ENCODE data around the gene SLC25A33.
"Not testable (repeated sequence)": the region's sequence is repeated elsewhere in the genome, so short reads cannot be mapped to it uniquely, and the experiment has no call there.

The SLC25A33 gene

GRCh38 chr1:9539165-9539828, at the start of gene SLC25A33:
Gene SLC25A33 (plus strand): TSS chr1:9539465. CDS start chr1:9539692, 227 bp downstream.
- DNase-seq (ENCODE audit: low read depth in 2 of 2), result peak; percentile 97 to 99

DNA sequence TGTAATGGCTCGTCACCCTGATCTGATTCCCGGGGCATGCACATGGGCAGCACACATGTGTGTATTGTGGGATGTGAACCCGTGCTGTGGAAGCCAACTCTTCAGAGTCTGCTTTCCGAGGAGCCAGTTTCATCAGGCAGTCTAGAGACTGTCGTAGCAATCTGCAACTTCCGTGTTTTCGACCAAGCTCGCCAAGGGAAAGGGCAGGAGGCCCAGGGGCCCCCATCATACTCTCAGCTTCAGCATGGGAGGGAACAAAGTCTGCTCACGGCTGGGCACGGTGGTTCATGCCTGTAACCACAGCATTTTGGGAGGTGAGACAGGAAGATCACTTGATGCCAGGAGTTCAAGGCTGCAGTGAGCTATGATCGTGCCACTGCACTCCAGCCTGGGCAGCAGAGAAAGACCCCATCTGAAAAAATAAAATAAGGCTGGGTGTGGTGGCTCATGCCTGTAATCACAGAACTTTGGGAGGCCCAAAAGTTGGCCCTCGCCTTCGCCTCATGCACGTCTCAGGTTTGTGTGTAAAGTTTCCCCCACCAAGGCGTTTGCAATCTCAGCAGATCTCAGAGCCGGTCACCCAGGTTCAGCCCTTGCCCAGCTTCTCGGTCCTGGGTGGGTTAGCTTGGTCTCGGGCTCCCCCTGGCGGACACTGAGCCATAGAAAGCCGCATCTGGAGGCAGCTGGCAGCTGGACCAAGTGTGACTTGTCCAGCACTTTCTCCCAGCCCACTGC, 48.5 kb upstream of the SLC25A33 start:
- peak; percentile 79 to 90 for DNase-seq (ENCODE audit: low read depth in 2 of 2)

GRCh38 chr1:9493326-9493725, 45.9 kb upstream of the SLC25A33 start:
- no peak for DNase-seq (ENCODE audit: low read depth in 2 of 2)

DNA sequence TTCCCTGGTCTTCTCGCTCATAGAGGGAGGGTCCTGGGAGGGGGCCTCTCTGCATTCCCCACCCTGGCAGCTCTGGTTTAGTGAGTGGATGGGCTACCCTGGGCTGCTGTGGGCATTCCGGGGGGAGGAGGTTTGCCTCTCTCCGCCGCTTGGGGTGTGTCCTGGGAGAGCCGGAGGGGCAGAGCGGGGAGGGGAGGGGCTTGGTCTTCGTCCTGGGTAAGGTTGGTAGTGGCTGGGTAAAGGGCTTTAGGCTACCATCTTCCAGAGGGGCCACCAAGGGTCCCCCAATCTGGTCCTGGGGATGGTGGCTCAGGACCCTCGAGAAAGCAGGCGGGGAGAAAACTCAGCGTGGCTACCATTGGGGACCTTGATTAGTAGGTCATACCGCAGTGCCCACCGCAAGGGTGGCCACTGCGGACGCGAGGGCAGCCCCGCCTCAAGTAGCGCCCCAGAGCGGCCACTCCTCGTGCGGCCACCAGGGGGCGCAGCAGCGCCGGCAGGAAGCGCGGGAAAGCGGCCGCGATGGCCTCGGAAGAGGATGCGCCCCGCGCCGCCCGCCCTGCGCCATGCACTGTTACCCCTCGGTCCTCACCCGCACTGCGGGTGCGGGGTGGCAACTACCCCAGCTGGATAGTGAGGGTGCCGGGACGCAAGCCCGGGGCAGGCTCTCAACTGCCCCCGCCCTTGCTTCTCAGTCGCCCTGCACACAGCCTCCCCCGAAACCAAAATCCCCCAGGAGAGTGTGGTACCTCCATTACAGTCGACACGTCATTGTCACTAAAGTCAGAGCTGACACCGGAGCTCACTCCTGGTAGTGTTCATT, 44.1 kb upstream of the SLC25A33 start:
- peak; percentile 54 to 67 for DNase-seq (ENCODE audit: low read depth in 2 of 2)

- DNase-seq (ENCODE audit: low read depth in 2 of 2), result no peak
Measured at GRCh38 chr1:9495854-9496374, 43.4 kb upstream of the SLC25A33 start.

GRCh38 chr1:9500756-9501754, 38.2 kb upstream of the SLC25A33 start:
- no peak for DNase-seq (ENCODE audit: low read depth in 2 of 2)

GRCh38 chr1:9503001-9503675, 36.1 kb upstream of the SLC25A33 start:
- no peak for DNase-seq (ENCODE audit: low read depth in 2 of 2)

DNA sequence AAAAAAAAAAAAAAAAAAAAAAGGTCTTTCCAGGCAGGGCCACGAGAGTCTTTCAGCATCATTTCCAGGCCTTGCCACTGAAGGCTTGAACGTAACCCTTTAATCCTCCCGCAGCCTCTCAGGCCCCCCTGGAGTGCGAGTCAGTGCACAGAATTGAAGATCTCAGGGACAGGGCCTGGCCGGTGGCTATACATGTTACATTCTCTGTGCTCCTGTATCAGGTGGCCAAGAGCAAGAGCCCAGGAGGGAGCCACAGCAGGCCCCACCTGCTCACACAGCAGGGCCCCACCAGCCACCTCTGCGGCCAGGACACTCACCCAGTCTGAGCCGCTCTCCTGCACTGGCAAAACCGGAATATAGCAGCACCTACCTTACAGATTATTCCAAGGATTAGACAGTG, 34.1 kb upstream of the SLC25A33 start:
- DNase-seq (ENCODE audit: low read depth in 2 of 2), result no peak

- no peak for DNase-seq (ENCODE audit: low read depth in 2 of 2)
Measured at GRCh38 chr1:9506901-9507300, 32.4 kb upstream of the SLC25A33 start.

DNA sequence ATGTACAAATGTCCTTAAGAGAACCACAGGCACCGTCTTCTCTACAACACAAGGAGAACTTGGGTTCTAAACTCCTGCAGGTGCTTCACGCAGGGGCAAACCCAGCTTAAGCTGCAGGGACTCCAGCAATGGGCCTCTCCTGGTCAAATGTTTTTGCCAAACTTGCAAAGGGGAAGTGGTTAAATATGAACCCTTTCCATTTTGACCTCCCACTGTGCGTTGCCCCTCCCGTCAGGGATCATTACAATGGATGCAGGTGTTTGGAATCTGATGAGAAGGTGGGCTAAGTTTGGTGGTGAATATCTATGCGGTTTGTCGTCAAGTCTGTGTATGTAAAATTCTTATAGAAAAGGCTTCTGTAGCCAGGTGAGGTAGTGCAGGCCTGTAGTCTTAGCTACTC, 29.1 kb upstream of the SLC25A33 start:
- no peak for DNase-seq (ENCODE audit: low read depth in 2 of 2)

- not testable (repeated sequence) for DNase-seq (ENCODE audit: low read depth in 2 of 2)
Measured at GRCh38 chr1:9515550-9515949, 23.7 kb upstream of the SLC25A33 start.

GRCh38 chr1:9518454-9518998, 20.7 kb upstream of the SLC25A33 start:
- no peak for DNase-seq (ENCODE audit: low read depth in 2 of 2)

DNA sequence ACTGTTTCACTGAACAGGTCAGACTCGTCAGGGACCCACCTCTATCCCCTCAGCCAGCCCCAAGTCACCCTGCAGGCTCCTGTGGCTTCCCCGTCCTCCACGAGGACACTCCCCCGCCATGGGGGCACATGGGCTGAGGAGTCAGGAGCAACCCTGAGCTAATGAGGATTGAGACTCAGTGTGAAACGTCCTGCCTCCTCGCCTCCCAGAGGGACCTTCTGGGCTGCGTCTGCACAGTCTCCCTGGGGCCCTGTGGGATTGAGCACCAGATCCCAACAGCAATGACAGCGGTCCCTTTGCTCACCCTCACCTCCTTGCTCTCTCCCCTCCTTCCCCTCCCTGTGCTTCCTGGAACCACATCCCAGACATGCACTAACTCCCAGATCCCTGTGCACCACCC, 18.9 kb upstream of the SLC25A33 start:
- DNase-seq (ENCODE audit: low read depth in 2 of 2), result no peak

DNA sequence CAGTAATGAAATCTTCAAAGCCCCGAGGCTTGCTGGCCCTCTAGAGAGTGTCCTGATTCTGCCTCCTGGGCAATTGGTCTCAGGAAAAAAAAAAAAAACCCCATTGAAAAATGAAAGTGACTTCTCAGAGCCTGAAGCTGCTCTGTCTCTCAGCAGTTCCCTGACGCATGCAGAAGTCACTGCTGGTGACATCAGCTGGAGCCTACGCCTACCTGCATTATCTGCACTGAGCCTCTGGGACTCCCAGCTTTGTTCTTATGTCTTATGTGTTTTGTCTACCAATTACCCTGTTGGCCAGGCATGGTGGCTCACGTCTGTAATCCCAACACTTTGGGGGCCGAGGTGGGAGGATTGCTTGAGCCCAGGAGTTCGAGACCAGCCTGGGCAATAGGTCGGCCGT, 10.1 kb upstream of the SLC25A33 start:
- no peak for DNase-seq (ENCODE audit: low read depth in 2 of 2)

DNA sequence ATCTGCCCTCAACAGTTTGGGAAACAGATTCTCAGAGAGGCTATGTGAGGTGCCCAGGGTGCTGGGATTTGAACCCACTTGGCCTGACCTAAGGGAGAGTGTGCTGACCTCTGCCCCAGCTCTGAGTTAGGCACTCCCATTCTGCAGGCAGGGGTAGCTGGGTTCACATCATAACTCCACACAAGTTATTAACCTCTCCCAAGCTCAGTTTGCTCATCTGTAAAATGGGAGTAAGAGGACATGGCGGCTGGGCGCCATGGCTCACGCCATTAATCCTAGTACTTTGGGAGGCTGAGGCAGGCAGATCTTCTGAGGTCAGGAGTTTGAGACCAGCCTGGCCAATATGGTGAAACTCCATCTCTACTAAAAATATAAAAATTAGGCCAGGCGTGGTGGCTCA, 8.9 kb upstream of the SLC25A33 start:
- DNase-seq (ENCODE audit: low read depth in 2 of 2), result no peak

GRCh38 chr1:9534953-9535352, 4.3 kb upstream of the SLC25A33 start:
- DNase-seq (ENCODE audit: low read depth in 2 of 2), result no peak

DNA sequence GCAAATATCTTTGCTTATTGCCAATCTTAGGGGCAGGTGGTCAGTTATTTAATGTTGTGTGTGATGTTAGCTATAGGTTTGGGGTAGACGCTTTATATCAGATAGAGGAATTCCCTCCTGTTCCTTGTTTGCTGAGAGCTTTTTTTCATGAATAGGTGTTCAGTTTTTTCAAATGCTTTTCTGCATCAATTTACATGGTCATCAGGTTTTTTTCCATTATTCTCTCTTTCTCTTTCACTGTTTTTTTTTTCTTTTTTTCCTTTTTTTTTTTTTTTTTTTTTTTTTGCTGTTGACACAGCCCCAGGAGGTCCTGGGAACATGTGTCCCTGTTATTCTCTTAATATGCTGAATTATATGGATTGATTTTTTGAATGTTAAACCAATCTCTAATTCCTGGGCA, 3.0 kb upstream of the SLC25A33 start:
- DNase-seq (ENCODE audit: low read depth in 2 of 2), result no peak

DNA sequence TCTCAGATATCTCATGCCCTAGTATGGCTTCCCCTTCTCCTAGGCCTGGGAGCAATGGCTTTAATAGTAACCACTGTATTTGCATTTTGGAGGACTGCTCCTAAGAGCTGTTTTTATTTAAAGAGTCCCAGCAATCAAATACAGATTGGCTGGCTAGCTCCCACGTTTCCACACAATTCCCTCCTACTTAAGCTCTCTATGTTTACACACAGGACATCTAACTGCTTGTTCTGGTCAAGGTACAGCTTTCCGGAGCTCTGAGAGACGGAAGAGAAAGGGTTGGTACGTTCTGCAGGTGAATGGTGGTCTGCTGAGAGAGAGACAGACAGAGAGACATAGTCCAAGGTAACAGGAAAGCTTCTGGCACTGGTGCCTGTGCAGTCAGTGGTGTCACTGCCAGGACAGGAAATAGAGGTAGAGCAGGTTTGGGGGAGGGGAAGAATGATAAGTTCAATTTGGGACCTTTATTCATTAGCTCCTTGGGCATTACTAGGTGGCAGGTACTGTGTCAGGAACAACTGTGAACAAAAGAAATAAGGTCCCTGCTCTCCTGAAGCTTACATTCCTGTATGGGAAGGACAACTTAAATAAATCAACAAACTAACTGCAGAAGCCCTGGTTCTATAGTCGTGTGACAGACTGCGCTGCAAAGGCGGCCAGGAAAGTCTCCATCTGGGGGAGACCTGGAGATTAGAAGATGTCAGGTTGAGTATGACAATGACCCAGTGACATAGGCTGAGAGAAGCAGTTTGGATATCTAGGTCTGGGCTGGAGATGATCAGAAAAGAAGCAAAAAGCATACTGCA, 1.2 kb upstream of the SLC25A33 start:
- no peak for DNase-seq (ENCODE audit: low read depth in 2 of 2)

- DNase-seq (ENCODE audit: low read depth in 2 of 2), result no peak
Measured at GRCh38 chr1:9538669-9539164, 548 bp upstream of the SLC25A33 start.

Measured in stimulated activated CD4-positive, alpha-beta T cell treated with anti-CD3 and anti-CD28 coated beads, Interleukin-4, amount 100 ng/mL, for 48 hours (primary cell).